ENCODE results near the gene ZNF791. TPM values are rescaled to one million over a fixed set of nuclear protein-coding genes. Genes with fewer than 3 reads are reported as not detected.
"Not testable (repeated sequence)": the region's sequence is repeated elsewhere in the genome, so short reads cannot be mapped to it uniquely, and the experiment has no call there.

Gene ZNF791
- total RNA-seq, 1 donor from 2014 or later = 29.6 TPM

DNA sequence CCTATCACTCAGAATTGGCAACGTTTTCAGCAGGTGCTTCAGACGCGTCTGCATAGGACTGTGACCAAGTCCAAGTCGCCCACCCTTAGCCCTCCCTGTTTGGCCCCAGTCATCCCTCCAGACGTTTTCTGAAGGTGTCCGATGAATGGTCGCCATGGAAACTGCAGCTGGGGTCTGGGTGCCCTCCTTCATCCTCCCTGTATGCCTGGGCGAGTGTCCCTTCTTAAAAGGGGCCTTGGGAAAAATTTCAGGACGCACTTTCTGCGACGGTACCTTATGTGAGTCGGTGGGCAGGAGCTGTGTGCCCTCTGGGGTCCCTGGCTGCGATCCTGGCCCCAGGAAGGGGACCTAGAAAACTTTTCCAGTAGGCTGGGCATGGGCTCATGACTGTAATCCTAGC lies 30.7 kb downstream of the ZNF791 start:
- Histone ChIP-seq H3K4me1 (ENCODE audit: insufficient read depth, low read length) (peaks cover 5% of the 10 kb centered on the region), H2AFZ (ENCODE audit: low read depth, low read length) (no peak overlapping the region), H3K79me2 (ENCODE audit: insufficient read depth, low read length) (no peaks in the 10 kb centered on the region), H3K27ac (ENCODE audit: low read depth, low read length) (no peak overlapping the region), H3K9ac (ENCODE audit: low read length) (no peak overlapping the region), H3K4me3 (ENCODE audit: insufficient read depth, low read depth, low read length) (no peak overlapping the region), H3K27me3 (ENCODE audit: insufficient read depth, low read length) (no peaks in the 10 kb centered on the region), H3K4me2 (ENCODE audit: low read length) (no peak overlapping the region), H3K36me3 (ENCODE audit: insufficient read depth, low read length) (no peaks in the 10 kb centered on the region), H4K20me1 (ENCODE audit: insufficient read depth, low read length) (no peaks in the 10 kb centered on the region), H3K9me3 (ENCODE audit: insufficient read depth, low read depth, low read length) (peaks cover 4% of the 10 kb centered on the region)
- Mint-ChIP-seq H3K36me3 (ENCODE audit: low read depth, unreplicated experiment) (peaks cover 12% of the 10 kb centered on the region), H3K4me1 (ENCODE audit: low read depth, unreplicated experiment) (no peaks in the 10 kb centered on the region), H3K9me3 (ENCODE audit: unreplicated experiment) (no peaks in the 10 kb centered on the region), H3K27ac (ENCODE audit: unreplicated experiment) (no peak overlapping the region), H3K27me3 (ENCODE audit: low read depth, unreplicated experiment) (no peaks in the 10 kb centered on the region), H3K4me3 (ENCODE audit: unreplicated experiment) (no peak overlapping the region)
- no peak for FAIRE-seq
- DNase-seq (ENCODE audit: low read depth) = no peak
- TF ChIP-seq EZH2 (IDR thresholded peaks at IDR 0.05; ENCODE audit: insufficient read depth, low read length) (no peak), CTCF (IDR thresholded peaks at IDR 0.05; ENCODE audit: insufficient read depth, low read depth, low read length) (no peak)

GRCh38 chr19:12642506-12642905 lies 31.8 kb downstream of the ZNF791 start:
- no peaks in the 10 kb centered on the region for H4K20me1 ChIP-seq (ENCODE audit: insufficient read depth, low read length)
- H3K79me2 ChIP-seq (ENCODE audit: insufficient read depth, low read length) = no peaks in the 10 kb centered on the region
- H3K27ac Mint-ChIP-seq (ENCODE audit: unreplicated experiment) = no peak overlapping the region
- H3K4me1 Mint-ChIP-seq (ENCODE audit: low read depth, unreplicated experiment) = no peaks in the 10 kb centered on the region
- no peak overlapping the region for H3K27ac ChIP-seq (ENCODE audit: low read depth, low read length)
- no peaks in the 10 kb centered on the region for H3K9me3 Mint-ChIP-seq (ENCODE audit: unreplicated experiment)
- peaks cover 16% of the 10 kb centered on the region for H3K36me3 Mint-ChIP-seq (ENCODE audit: low read depth, unreplicated experiment)
- H3K36me3 ChIP-seq (ENCODE audit: insufficient read depth, low read length) = no peaks in the 10 kb centered on the region
- no peaks in the 10 kb centered on the region for H3K27me3 Mint-ChIP-seq (ENCODE audit: low read depth, unreplicated experiment)
- no peak overlapping the region for H3K4me3 Mint-ChIP-seq (ENCODE audit: unreplicated experiment)
- no peak for DNase-seq (ENCODE audit: low read depth)
- no peak overlapping the region for H3K9ac ChIP-seq (ENCODE audit: low read length)
- H3K9me3 ChIP-seq (ENCODE audit: insufficient read depth, low read depth, low read length) = peaks cover 4% of the 10 kb centered on the region
- H3K27me3 ChIP-seq (ENCODE audit: insufficient read depth, low read length) = no peaks in the 10 kb centered on the region
- TF ChIP-seq CTCF (IDR thresholded peaks at IDR 0.05; ENCODE audit: insufficient read depth, low read depth, low read length) (no peak), EZH2 (IDR thresholded peaks at IDR 0.05; ENCODE audit: insufficient read depth, low read length) (no peak)
- FAIRE-seq = no peak
- H3K4me2 ChIP-seq (ENCODE audit: low read length) = no peak overlapping the region
- H2AFZ ChIP-seq (ENCODE audit: low read depth, low read length) = no peak overlapping the region
- peaks cover 5% of the 10 kb centered on the region for H3K4me1 ChIP-seq (ENCODE audit: insufficient read depth, low read length)
- no peak overlapping the region for H3K4me3 ChIP-seq (ENCODE audit: insufficient read depth, low read depth, low read length)

DNA sequence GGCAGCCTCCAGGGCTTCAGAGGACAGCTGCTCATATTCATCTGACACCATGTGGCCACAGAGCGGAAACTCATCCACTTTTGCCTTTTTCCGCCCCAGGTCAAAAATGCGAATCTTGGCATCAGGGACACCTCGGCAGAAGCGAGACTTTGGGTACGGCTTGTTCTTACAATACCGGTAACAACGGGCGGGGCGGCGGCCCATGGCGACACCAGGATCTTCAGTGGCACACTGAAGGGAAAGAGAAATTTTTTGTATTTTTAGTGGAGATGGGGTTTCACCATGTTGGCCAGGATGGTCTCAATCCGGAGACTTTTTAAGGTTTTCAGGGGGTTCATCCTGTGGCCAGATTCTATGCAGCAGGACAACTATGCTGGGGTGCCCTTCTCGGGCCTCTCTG lies 33.0 kb downstream of the ZNF791 start:
- H3K27me3 ChIP-seq (ENCODE audit: insufficient read depth, low read length); H3K9me3 ChIP-seq (ENCODE audit: insufficient read depth, low read depth, low read length); DNase-seq (ENCODE audit: low read depth); H3K36me3 ChIP-seq (ENCODE audit: insufficient read depth, low read length); H3K27ac Mint-ChIP-seq (ENCODE audit: unreplicated experiment); H3K9ac ChIP-seq (ENCODE audit: low read length); FAIRE-seq; H3K4me1 Mint-ChIP-seq (ENCODE audit: low read depth, unreplicated experiment); H3K79me2 ChIP-seq (ENCODE audit: insufficient read depth, low read length); H3K4me3 ChIP-seq (ENCODE audit: insufficient read depth, low read depth, low read length); H3K4me3 Mint-ChIP-seq (ENCODE audit: unreplicated experiment); H3K27me3 Mint-ChIP-seq (ENCODE audit: low read depth, unreplicated experiment); H3K9me3 Mint-ChIP-seq (ENCODE audit: unreplicated experiment); H3K4me1 ChIP-seq (ENCODE audit: insufficient read depth, low read length); H2AFZ ChIP-seq (ENCODE audit: low read depth, low read length); H4K20me1 ChIP-seq (ENCODE audit: insufficient read depth, low read length); H3K27ac ChIP-seq (ENCODE audit: low read depth, low read length); H3K4me2 ChIP-seq (ENCODE audit: low read length): not testable (repeated sequence)
- H3K36me3 Mint-ChIP-seq (ENCODE audit: low read depth, unreplicated experiment) = peaks cover 19% of the 10 kb centered on the region

Data from astrocyte (in vitro differentiated cells and primary cell).